AG04450 (cell line): ENCODE data around the gene COPS7A. TPM values are rescaled to one million over a fixed set of nuclear protein-coding genes. Genes with fewer than 3 reads are reported as not detected.
"Not testable (repeated sequence)": the region's sequence is repeated elsewhere in the genome, so short reads cannot be mapped to it uniquely, and the experiment has no call there.

Experiments
- CTCF ChIA-PET: fragments of 300-600, 350-600 bp; formaldehyde crosslinking; extraction: SDS; loops from one replicate; lab custom pipeline; 2022; ENCODE audit warnings: antibody characterized with exemption, inconsistent platforms; lab: Charles Lee
- POLR2A ChIA-PET: fragments of 350-600 bp; formaldehyde crosslinking; extraction: SDS; loops from one replicate; lab custom pipeline; 2021; ENCODE audit warnings: antibody characterized with exemption, inconsistent platforms; lab: Yijun Ruan, JAX
- DNase-seq: peaks from one replicate; pipeline ENCODE4 v3.0.0-alpha.2; 2011; ENCODE audit warnings: low read depth, low spot score
- H3K27ac ChIP-seq: one replicate; pipeline ENCODE4 v1.5.1; 2012; ENCODE audit warnings: low read depth, low read length, control low read depth
- H3K27me3 ChIP-seq: one replicate; pipeline ENCODE4 v1.6.0; 2012; ENCODE audit warnings: low read length; ENCODE audit not compliant: control insufficient read depth, insufficient read depth
- H3K4me3 ChIP-seq: 2 replicates; pipeline ENCODE4 v1.5.1; 2011; ENCODE audit warnings: mild to moderate bottlenecking, low read depth, low read length, control low read depth
- H3K9me3 ChIP-seq: 2 replicates; pipeline ENCODE4 v1.5.1; 2012; ENCODE audit warnings: low read length; ENCODE audit not compliant: control insufficient read depth, insufficient read depth
- polyA plus RNA-seq: library from polyadenylated mRNA; depleted of rRNA; stranded (reverse); fragments of >200 nt; gene quantifications from 2 replicates; pipeline ENCODE4 v1.2.3, GENCODE V29; 2011
- TF ChIP-seq, protein P1 (sequence below): IDR thresholded peaks from 2 replicates; pipeline ENCODE4 v1.5.1; 2011; ENCODE audit warnings: low read depth, low read length, control low read depth, inconsistent platforms

Gene COPS7A
- polyA plus RNA-seq, 1 experiment = 93.2 TPM

DNA sequence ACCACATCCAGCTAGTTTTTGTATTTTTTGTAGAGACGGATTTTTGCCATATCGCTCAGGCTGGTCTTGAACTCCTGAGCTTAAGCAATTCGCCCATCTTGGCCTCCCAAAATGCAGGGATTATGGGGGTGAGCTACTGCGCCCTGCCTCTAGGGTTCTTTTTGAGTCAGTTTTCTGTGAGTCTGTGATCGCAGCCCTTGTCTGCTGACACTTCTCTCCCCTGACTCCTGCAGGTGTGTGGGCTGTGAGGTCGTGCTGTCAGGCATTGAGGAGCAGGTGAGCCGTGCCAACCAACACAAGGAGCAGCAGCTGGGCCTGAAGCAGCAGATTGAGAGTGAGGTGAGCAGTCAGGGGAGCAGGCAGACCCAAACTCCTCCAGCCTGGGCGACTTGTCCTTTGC lies 6.3 kb downstream of the COPS7A start:
- TF ChIP-seq, protein P1, sequence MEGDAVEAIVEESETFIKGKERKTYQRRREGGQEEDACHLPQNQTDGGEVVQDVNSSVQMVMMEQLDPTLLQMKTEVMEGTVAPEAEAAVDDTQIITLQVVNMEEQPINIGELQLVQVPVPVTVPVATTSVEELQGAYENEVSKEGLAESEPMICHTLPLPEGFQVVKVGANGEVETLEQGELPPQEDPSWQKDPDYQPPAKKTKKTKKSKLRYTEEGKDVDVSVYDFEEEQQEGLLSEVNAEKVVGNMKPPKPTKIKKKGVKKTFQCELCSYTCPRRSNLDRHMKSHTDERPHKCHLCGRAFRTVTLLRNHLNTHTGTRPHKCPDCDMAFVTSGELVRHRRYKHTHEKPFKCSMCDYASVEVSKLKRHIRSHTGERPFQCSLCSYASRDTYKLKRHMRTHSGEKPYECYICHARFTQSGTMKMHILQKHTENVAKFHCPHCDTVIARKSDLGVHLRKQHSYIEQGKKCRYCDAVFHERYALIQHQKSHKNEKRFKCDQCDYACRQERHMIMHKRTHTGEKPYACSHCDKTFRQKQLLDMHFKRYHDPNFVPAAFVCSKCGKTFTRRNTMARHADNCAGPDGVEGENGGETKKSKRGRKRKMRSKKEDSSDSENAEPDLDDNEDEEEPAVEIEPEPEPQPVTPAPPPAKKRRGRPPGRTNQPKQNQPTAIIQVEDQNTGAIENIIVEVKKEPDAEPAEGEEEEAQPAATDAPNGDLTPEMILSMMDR = no peak
- POLR2A ChIA-PET = no interaction called here
- CTCF ChIA-PET = no interaction called here

DNA sequence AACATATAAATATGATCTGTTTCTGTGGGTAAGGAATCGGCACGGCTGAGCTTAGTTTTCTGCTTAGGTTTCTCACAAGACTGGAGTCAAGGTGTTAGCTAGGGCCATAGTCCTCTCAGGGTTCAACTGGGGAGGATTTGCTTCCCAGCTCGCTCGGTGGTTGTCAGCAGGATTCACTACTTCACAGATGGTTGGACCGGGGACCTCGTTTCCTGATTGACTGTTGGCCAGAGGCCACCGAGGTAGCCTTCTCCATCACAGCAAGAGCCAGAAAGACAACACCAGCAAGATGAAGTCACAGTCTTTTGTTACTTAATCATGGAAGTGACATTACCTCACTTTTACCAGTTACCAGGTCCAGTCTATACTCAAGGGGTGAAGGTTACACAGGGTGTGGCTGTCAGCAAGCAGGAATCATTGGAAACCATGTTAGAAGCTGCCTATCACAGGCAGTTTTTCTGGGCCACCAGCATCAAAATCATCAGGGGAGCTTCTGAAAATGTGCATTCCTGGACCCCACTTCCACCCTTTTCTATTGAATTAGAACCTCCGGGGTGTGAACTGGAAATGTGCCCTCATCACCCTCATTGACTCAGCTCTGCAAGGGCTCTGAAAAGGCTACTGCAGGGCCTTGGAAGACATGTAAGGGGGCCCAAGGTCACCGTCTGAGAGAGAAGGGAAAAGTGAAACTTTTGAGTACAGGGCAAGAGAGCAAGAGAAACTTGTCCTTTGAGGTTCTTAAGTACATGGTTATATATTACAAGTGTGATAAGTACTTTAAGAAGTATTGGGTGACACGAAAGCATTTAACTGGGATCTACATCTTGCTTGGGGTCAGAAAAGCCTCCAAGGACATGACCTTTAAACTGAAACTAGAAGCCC lies 10.9 kb downstream of the COPS7A start:
- no peak overlapping the region for H3K4me3 ChIP-seq
- H3K27ac ChIP-seq = no peak overlapping the region
- H3K9me3 ChIP-seq = no peaks in the 10 kb centered on the region
- ChIA-PET CTCF (interaction anchor here (0.7 to 2.0 kb wide), 7 partner anchors 10 to 135 kb away, joined by 3 to 7 read pairs (median 4); partner anchors contain the start of genes COPS7A, MLF2 and PTMS), POLR2A (interaction anchor here (0.6 to 2.1 kb wide), 3 partner anchors 11 to 34 kb away, joined by 3 to 7 read pairs (median 6); partner anchors contain the start of gene COPS7A)
- TF ChIP-seq, protein P1 = no peak
- no peaks in the 10 kb centered on the region for H3K27me3 ChIP-seq
- DNase-seq = no peak

More for the DNA sequence above, 6.3 kb downstream of the COPS7A start:
- no peak overlapping the region for H3K27ac ChIP-seq
- no peaks in the 10 kb centered on the region for H3K9me3 ChIP-seq
- no peak overlapping the region for H3K4me3 ChIP-seq
- DNase-seq = no peak
- H3K27me3 ChIP-seq = no peaks in the 10 kb centered on the region

DNA sequence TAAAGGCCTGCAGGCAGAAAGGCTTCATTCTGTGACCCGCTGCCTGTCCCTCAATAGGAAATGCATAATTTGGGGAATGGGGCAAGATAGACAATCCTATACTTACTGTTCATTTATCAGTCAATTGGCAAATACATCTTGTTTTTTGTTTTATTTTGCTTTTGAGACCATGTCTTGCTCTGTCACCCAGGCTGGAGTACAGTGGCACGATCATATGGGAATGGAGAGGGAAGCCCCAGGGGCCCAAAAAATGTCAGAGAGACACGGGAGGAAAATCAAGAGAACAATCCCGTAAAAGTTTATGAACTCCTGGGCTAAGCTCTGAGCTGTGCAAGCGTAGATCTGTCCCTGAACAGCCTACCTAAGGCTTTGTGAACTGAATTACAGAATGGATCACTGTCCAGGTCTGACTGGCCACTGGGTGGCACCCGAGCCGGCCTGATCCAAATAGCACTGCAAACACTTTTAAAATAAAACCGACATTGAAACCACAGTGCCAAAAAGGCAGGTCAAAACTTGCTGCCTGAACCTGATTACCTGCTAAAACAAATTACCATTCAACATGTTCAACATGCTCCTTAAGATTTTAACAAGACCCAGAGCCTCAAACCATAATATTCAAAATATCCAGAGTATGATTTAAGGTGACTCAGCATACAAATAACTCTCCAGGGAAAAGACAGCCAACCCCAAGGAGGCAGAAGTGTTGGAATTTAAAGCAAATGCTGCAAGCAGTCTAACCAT lies 11.8 kb downstream of the COPS7A start:
- TF ChIP-seq, protein P1 = peak; percentile 77
- no peaks in the 10 kb centered on the region for H3K27me3 ChIP-seq
- DNase-seq = no peak
- H3K27ac ChIP-seq = peak overlapping the region; percentile 22
- ChIA-PET POLR2A (interaction anchor here (1.1 to 2.1 kb wide), 3 partner anchors 9 to 34 kb away, joined by 3 to 7 read pairs (median 4); partner anchors contain the start of gene COPS7A), CTCF (interaction anchor here (0.7 to 4.0 kb wide), 8 partner anchors 11 to 98 kb away, joined by 3 to 24 read pairs (median 4); partner anchors contain the start of genes COPS7A and MLF2)
- no peaks in the 10 kb centered on the region for H3K9me3 ChIP-seq
- H3K4me3 ChIP-seq = no peak overlapping the region

DNA sequence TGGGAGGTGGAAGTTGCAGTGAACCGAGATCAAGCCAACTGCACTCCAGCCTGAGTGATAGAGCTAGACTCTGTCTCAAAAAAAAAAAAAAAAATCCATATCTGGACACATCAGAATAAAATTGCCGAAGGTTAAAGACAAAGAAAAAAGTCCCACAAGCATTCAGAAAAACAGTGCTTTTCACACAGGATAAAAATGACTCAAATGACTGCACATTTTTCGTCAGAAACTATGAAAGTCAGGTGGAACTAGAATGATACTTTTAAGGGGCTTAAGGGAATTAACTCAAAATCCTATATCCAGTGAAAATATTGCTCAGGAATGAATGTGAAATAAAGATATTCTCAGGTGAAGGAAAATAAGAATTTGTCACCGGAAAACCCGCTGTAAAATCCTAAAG lies 12.9 kb downstream of the COPS7A start:
- no peak for DNase-seq
- no peaks in the 10 kb centered on the region for H3K9me3 ChIP-seq
- H3K27me3 ChIP-seq = no peaks in the 10 kb centered on the region
- TF ChIP-seq, protein P1 = no peak
- no peak overlapping the region for H3K4me3 ChIP-seq
- CTCF ChIA-PET = interaction anchor here (0.7 to 4.0 kb wide), 6 partner anchors 16 to 90 kb away, joined by 3 to 24 read pairs (median 4); partner anchors contain the start of gene MLF2
- no peak overlapping the region for H3K27ac ChIP-seq
- POLR2A ChIA-PET = interaction anchor here (1.1 kb wide), 1 partner anchor 8 kb away, joined by 4 read pairs; no protein-coding TSS in a partner anchor

DNA sequence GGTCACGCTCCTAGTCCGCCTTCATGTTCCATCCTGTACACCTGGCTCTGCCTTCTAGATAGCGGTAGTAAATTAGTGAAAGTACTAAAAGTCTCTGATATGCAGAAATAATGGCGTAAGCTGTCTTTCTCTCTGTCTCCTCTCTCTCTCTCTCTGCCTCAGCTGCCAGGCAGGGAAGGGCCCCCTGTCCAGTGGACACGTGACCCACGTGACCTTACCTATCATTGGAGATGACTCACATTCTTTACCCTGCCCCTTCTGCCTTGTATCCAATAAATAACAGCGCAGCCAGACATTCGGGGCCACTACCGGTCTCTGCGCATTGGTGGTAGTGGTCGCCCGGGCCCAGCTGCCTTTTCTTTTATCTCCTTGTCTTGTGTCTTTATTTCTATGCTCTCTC lies 18.2 kb downstream of the COPS7A start:
- not testable (repeated sequence) for H3K27me3 ChIP-seq, H3K9me3 ChIP-seq, H3K27ac ChIP-seq, H3K4me3 ChIP-seq, DNase-seq
- CTCF ChIA-PET = interaction anchor here (3.8 kb wide), 1 partner anchor 11 kb away, joined by 24 read pairs; the partner anchor contains the start of gene MLF2
- POLR2A ChIA-PET = interaction anchor here (1.2 kb wide), 1 partner anchor 24 kb away, joined by 3 read pairs; the partner anchor contains the start of gene PTMS
